HEK293 (cell line): ENCODE data around the gene INPP5F.

Source experiments
- CTCF ChIA-PET: fragments of 350-600 bp; formaldehyde crosslinking; extraction: SDS; loops from one replicate; lab custom pipeline; 2021; ENCODE audit warnings: antibody characterized with exemption; lab: Yijun Ruan, JAX
- POLR2A ChIA-PET: fragments of 300-600 bp; formaldehyde crosslinking; extraction: SDS; loops from one replicate; lab custom pipeline; 2020; ENCODE audit warnings: antibody characterized with exemption, inconsistent platforms; lab: Yijun Ruan, JAX
- H3K27ac ChIP-seq: fragments of 200-500 bp; sonication (Bioruptor generic); 2 replicates; pipeline ENCODE4 v1.5.1; 2014; ENCODE audit warnings: low read depth, low read length, control low read depth, inconsistent platforms; ENCODE audit errors: extremely low read depth
- H3K36me3 ChIP-seq, 2 experiments: fragments of 200-500 bp in 1 of 2; sonication (Bioruptor generic) in 1 of 2; 1 replicate in 1 of 2; 2 replicates in 1 of 2; pipeline ENCODE4 v1.5.1; 2014 to 2017; ENCODE audit warnings: inconsistent platforms in 2 of 2, low read length in 2 of 2; ENCODE audit not compliant: control insufficient read depth in 2 of 2, insufficient read depth in 1 of 2
- H3K4me1 ChIP-seq: fragments of 200-500 bp; sonication (Bioruptor generic); 2 replicates; pipeline ENCODE4 v1.5.1; 2014; ENCODE audit warnings: mild to moderate bottlenecking, low read length, inconsistent platforms; ENCODE audit not compliant: control insufficient read depth, insufficient read depth
- H3K4me3 ChIP-seq: 2 replicates; pipeline ENCODE4 v1.5.1; 2011; ENCODE audit warnings: low read depth, mild to moderate bottlenecking, control low read depth, low read length, moderate library complexity
- H3K9me3 ChIP-seq: fragments of 200-500 bp; sonication (Bioruptor generic); 2 replicates; pipeline ENCODE4 v1.5.1; 2014; ENCODE audit warnings: low read depth, low read length, inconsistent platforms; ENCODE audit not compliant: control insufficient read depth, insufficient read depth
- GFI1B ChIP-seq: fragments of 450-650 bp; formaldehyde crosslinking; IDR thresholded peaks from 2 replicates; pipeline ENCODE4 v1.5.1; 2016; ENCODE audit warnings: missing biosample characterization, missing genetic modification characterization
- PRDM1 ChIP-seq: fragments of 450-650 bp; formaldehyde crosslinking; IDR thresholded peaks from 2 replicates; pipeline ENCODE4; 2016; ENCODE audit warnings: missing biosample characterization, missing genetic modification characterization
- SETDB1 ChIP-seq: IDR thresholded peaks from one replicate; pipeline ENCODE4 v1.6.1; 2017; ENCODE audit warnings: mild to moderate bottlenecking, low read length, moderate library complexity, mixed read lengths; ENCODE audit not compliant: insufficient read length
- SP3 ChIP-seq: fragments of 450-650 bp; formaldehyde crosslinking; IDR thresholded peaks from 2 replicates; pipeline ENCODE4 v1.5.1; 2016; ENCODE audit warnings: missing biosample characterization, missing genetic modification characterization
- TCF7L2 ChIP-seq: IDR thresholded peaks from 2 replicates; pipeline ENCODE4 v1.6.1; 2011; ENCODE audit warnings: low read depth, mild to moderate bottlenecking, inconsistent platforms, low read length, moderate library complexity, borderline replicate concordance
- TRIM28 ChIP-seq: IDR thresholded peaks from 2 replicates; pipeline ENCODE4 v1.6.1; 2011; ENCODE audit warnings: low read length, control low read depth, borderline replicate concordance
- ZFP3 ChIP-seq: fragments of 450-650 bp; formaldehyde crosslinking; IDR thresholded peaks from 2 replicates; pipeline ENCODE4 v1.5.1; 2016; ENCODE audit warnings: low read depth, missing biosample characterization, missing genetic modification characterization
- ZNF114 ChIP-seq: fragments of 450-650 bp; formaldehyde crosslinking; IDR thresholded peaks from 2 replicates; pipeline ENCODE4 v1.5.0; 2017; ENCODE audit warnings: missing biosample characterization, missing genetic modification characterization
- ZNF19 ChIP-seq: fragments of 450-650 bp; formaldehyde crosslinking; IDR thresholded peaks from 2 replicates; pipeline ENCODE4; 2016; ENCODE audit warnings: missing biosample characterization, missing genetic modification characterization, low read depth
- ZNF24 ChIP-seq: fragments of 450-650 bp; formaldehyde crosslinking; IDR thresholded peaks from 2 replicates; pipeline ENCODE4 v1.5.1; 2016; ENCODE audit warnings: missing biosample characterization, missing genetic modification characterization
- ZNF266 ChIP-seq: fragments of 450-650 bp; formaldehyde crosslinking; IDR thresholded peaks from 2 replicates; pipeline ENCODE4 v1.5.1; 2016; ENCODE audit warnings: missing biosample characterization, missing genetic modification characterization, low read depth
- ZNF37A ChIP-seq: fragments of 450-650 bp; IDR thresholded peaks from 2 replicates; pipeline ENCODE4 v1.5.1; 2018; ENCODE audit warnings: missing biosample characterization, missing genetic modification characterization
- ZNF391 ChIP-seq: fragments of 450-650 bp; formaldehyde crosslinking; IDR thresholded peaks from 2 replicates; pipeline ENCODE4 v1.5.1; 2016; ENCODE audit warnings: low read depth, missing biosample characterization, missing genetic modification characterization, borderline replicate concordance
- ZNF423 ChIP-seq: fragments of 450-650 bp; formaldehyde crosslinking; IDR thresholded peaks from 2 replicates; pipeline ENCODE4 v1.5.1; 2016; ENCODE audit warnings: missing biosample characterization, missing genetic modification characterization
- ZNF548 ChIP-seq: fragments of 450-650 bp; formaldehyde crosslinking; IDR thresholded peaks from 2 replicates; pipeline ENCODE4 v1.5.1; 2016; ENCODE audit warnings: missing biosample characterization, missing genetic modification characterization
- ZNF626 ChIP-seq: fragments of 450-650 bp; sonication (Bioruptor Pico); formaldehyde crosslinking; IDR thresholded peaks from 2 replicates; pipeline ENCODE4 v1.5.1; 2018; ENCODE audit warnings: missing biosample characterization, missing genetic modification characterization, inconsistent platforms
- ZNF664 ChIP-seq: fragments of 450-650 bp; formaldehyde crosslinking; IDR thresholded peaks from 2 replicates; pipeline ENCODE4 v1.5.1; 2016; ENCODE audit warnings: missing biosample characterization, missing genetic modification characterization
- ZNF670 ChIP-seq: fragments of 450-650 bp; formaldehyde crosslinking; IDR thresholded peaks from 2 replicates; pipeline ENCODE4 v1.5.1; 2016; ENCODE audit warnings: missing biosample characterization, missing genetic modification characterization, low read depth
- ZNF747 ChIP-seq: fragments of 450-650 bp; formaldehyde crosslinking; IDR thresholded peaks from 2 replicates; pipeline ENCODE4 v1.5.1; 2016; ENCODE audit warnings: missing biosample characterization, missing genetic modification characterization
- ZNF76 ChIP-seq: fragments of 450-650 bp; formaldehyde crosslinking; IDR thresholded peaks from 2 replicates; pipeline ENCODE4; 2016; ENCODE audit warnings: low read depth, missing biosample characterization, missing genetic modification characterization, borderline replicate concordance
- ZSCAN16 ChIP-seq: fragments of 450-650 bp; formaldehyde crosslinking; IDR thresholded peaks from 2 replicates; pipeline ENCODE4 v1.5.1; 2016; ENCODE audit warnings: missing biosample characterization, missing genetic modification characterization
- TF ChIP-seq, protein P1 (sequence below): fragments of 450-650 bp; formaldehyde crosslinking; conservative IDR thresholded peaks from 2 replicates; pipeline ENCODE4 v1.5.1; 2016; ENCODE audit warnings: low read depth, missing biosample characterization, missing genetic modification characterization
- TF ChIP-seq, protein P2 (sequence below): fragments of 450-650 bp; formaldehyde crosslinking; IDR thresholded peaks from 2 replicates; pipeline ENCODE4 v1.5.1; 2016; ENCODE audit warnings: missing biosample characterization, missing genetic modification characterization
- TF ChIP-seq, protein P3 (sequence below): fragments of 450-650 bp; formaldehyde crosslinking; IDR thresholded peaks from 2 replicates; pipeline ENCODE4 v1.5.1; 2016; ENCODE audit warnings: missing biosample characterization, missing genetic modification characterization
- TF ChIP-seq, protein P4 (sequence below): fragments of 450-650 bp; formaldehyde crosslinking; IDR thresholded peaks from 2 replicates; pipeline ENCODE4 v1.5.1; 2016; ENCODE audit warnings: missing biosample characterization, missing genetic modification characterization
- TF ChIP-seq, protein P5 (sequence below): fragments of 450-650 bp; formaldehyde crosslinking; IDR thresholded peaks from 2 replicates; pipeline ENCODE4 v1.5.1; 2016; ENCODE audit warnings: missing biosample characterization, missing genetic modification characterization
- TF ChIP-seq, protein P6 (sequence below): fragments of 450-650 bp; formaldehyde crosslinking; IDR thresholded peaks from 2 replicates; pipeline ENCODE4 v1.5.1; 2016; ENCODE audit warnings: missing biosample characterization, missing genetic modification characterization

The INPP5F gene

DNA sequence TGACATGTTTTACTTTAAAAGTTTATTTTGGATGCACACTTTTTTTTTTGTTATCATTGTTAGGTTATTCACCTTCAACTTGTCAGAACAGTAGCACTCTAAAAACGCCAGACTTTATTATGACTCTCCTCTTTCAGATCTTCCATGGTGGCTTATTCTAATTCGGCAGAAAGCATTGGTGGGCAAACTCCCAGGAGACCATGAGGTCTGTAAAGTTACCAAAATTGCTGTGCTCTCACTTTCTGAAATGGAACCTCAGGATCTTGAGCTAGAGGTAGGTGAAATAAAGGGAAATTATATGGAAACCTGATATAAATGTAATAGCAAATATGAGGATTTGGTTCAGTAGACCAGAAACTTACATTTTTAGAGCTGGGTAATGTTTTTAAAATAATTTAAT, 55.6 kb downstream of the INPP5F start (continued):
- TF ChIP-seq, protein P1, sequence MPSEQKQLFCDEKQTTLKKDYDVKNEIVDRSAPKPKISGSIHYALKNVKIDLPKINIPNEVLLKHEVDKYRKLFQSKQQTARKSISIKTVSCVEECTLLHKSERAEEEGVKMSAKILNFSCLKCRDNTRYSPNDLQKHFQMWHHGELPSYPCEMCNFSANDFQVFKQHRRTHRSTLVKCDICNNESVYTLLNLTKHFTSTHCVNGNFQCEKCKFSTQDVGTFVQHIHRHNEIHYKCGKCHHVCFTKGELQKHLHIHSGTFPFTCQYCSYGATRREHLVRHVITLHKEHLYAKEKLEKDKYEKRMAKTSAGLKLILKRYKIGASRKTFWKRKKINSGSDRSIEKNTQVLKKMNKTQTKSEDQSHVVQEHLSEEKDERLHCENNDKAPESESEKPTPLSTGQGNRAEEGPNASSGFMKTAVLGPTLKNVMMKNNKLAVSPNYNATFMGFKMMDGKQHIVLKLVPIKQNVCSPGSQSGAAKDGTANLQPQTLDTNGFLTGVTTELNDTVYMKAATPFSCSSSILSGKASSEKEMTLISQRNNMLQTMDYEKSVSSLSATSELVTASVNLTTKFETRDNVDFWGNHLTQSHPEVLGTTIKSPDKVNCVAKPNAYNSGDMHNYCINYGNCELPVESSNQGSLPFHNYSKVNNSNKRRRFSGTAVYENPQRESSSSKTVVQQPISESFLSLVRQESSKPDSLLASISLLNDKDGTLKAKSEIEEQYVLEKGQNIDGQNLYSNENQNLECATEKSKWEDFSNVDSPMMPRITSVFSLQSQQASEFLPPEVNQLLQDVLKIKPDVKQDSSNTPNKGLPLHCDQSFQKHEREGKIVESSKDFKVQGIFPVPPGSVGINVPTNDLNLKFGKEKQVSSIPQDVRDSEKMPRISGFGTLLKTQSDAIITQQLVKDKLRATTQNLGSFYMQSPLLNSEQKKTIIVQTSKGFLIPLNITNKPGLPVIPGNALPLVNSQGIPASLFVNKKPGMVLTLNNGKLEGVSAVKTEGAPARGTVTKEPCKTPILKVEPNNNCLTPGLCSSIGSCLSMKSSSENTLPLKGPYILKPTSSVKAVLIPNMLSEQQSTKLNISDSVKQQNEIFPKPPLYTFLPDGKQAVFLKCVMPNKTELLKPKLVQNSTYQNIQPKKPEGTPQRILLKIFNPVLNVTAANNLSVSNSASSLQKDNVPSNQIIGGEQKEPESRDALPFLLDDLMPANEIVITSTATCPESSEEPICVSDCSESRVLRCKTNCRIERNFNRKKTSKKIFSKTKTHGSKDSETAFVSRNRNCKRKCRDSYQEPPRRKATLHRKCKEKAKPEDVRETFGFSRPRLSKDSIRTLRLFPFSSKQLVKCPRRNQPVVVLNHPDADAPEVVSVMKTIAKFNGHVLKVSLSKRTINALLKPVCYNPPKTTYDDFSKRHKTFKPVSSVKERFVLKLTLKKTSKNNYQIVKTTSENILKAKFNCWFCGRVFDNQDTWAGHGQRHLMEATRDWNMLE (tag by site-specific recombination): no peak
- TF ChIP-seq ZNF747 (tag by site-specific recombination): no peak
- no peak for TF ChIP-seq ZNF24 (tag by site-specific recombination)
- TF ChIP-seq ZFP3 (tag by site-specific recombination): no peak
- TF ChIP-seq TRIM28: no peak
- TF ChIP-seq ZNF664: no peak
- TF ChIP-seq, protein P2, sequence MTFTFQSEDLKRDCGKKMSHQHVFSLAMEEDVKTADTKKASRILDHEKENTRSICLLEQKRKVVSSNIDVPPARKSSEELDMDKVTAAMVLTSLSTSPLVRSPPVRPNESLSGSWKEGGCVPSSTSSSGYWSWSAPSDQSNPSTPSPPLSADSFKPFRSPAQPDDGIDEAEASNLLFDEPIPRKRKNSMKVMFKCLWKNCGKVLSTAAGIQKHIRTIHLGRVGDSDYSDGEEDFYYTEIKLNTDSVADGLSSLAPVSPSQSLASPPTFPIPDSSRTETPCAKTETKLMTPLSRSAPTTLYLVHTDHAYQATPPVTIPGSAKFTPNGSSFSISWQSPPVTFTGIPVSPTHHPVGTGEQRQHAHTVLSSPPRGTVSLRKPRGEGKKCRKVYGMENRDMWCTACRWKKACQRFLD (tag by site-specific recombination): no peak
- no peak for TF ChIP-seq ZNF670 (tag by site-specific recombination)
- TF ChIP-seq ZNF76 (tag by site-specific recombination): no peak
- TF ChIP-seq, protein P3, sequence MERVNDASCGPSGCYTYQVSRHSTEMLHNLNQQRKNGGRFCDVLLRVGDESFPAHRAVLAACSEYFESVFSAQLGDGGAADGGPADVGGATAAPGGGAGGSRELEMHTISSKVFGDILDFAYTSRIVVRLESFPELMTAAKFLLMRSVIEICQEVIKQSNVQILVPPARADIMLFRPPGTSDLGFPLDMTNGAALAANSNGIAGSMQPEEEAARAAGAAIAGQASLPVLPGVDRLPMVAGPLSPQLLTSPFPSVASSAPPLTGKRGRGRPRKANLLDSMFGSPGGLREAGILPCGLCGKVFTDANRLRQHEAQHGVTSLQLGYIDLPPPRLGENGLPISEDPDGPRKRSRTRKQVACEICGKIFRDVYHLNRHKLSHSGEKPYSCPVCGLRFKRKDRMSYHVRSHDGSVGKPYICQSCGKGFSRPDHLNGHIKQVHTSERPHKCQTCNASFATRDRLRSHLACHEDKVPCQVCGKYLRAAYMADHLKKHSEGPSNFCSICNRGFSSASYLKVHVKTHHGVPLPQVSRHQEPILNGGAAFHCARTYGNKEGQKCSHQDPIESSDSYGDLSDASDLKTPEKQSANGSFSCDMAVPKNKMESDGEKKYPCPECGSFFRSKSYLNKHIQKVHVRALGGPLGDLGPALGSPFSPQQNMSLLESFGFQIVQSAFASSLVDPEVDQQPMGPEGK (tag by site-specific recombination): no peak
- no peak for TF ChIP-seq ZNF626 (tag by site-specific recombination)
- no peak for TF ChIP-seq GFI1B (tag by site-specific recombination)
- no peak for TF ChIP-seq SETDB1
- TF ChIP-seq, protein P4, sequence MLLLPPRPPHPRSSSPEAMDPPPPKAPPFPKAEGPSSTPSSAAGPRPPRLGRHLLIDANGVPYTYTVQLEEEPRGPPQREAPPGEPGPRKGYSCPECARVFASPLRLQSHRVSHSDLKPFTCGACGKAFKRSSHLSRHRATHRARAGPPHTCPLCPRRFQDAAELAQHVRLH (tag by site-specific recombination): no peak

DNA sequence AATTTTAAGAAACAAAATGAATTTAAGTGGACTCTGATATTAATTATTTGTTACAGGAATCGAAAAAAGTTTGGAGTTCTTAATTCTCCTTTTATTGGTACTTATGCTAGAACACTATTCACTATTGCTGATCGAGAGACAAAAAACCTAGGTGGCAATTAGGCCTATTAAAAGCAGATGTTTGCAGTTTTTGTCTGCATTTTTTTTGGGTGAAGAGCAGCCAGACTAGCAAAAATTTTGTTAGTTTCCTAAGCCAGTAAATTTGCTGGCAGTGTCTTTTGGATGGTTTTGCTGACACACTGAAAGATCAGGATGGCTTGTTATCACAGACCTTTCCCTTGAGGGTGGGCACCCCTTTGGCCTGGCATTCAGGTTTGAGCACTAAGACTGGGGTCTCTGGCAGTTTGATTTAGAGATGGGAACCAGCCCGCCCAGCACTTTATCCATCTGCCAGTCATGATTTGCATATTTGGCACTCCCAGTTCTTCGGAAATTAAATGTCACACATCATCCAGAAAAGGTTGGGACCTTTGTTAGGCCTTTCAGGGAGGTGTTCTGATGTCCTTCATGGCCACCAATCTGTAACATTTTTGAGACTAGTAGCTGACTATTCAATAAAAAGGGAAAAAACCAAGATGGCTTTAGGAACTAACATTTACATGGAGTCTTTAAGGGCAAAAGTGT, 57.3 kb downstream of the INPP5F start:
- H3K36me3 ChIP-seq: no peaks in the 10 kb centered on the region
- POLR2A ChIA-PET: no interaction called here
- no peak overlapping the region for H3K4me3 ChIP-seq
- H3K27ac ChIP-seq: no peak overlapping the region
- H3K9me3 ChIP-seq: no peaks in the 10 kb centered on the region
- CTCF ChIA-PET: no interaction called here
- H3K4me1 ChIP-seq: peaks cover 19% of the 10 kb centered on the region
- TF ChIP-seq ZNF19 (no peak), SP3 (tag by site-specific recombination) (no peak), ZNF37A (tag by site-specific recombination) (no peak), TCF7L2 (no peak), PRDM1 (tag by site-specific recombination) (no peak), ZNF391 (tag by site-specific recombination) (no peak), ZNF266 (tag by site-specific recombination) (no peak), ZSCAN16 (tag by site-specific recombination) (no peak), ZNF114 (no peak), ZNF548 (tag by site-specific recombination) (no peak), ZNF423 (tag by site-specific recombination) (no peak)
- TF ChIP-seq, protein P5, sequence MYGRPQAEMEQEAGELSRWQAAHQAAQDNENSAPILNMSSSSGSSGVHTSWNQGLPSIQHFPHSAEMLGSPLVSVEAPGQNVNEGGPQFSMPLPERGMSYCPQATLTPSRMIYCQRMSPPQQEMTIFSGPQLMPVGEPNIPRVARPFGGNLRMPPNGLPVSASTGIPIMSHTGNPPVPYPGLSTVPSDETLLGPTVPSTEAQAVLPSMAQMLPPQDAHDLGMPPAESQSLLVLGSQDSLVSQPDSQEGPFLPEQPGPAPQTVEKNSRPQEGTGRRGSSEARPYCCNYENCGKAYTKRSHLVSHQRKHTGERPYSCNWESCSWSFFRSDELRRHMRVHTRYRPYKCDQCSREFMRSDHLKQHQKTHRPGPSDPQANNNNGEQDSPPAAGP (tag by site-specific recombination): no peak
- TF ChIP-seq, protein P6, sequence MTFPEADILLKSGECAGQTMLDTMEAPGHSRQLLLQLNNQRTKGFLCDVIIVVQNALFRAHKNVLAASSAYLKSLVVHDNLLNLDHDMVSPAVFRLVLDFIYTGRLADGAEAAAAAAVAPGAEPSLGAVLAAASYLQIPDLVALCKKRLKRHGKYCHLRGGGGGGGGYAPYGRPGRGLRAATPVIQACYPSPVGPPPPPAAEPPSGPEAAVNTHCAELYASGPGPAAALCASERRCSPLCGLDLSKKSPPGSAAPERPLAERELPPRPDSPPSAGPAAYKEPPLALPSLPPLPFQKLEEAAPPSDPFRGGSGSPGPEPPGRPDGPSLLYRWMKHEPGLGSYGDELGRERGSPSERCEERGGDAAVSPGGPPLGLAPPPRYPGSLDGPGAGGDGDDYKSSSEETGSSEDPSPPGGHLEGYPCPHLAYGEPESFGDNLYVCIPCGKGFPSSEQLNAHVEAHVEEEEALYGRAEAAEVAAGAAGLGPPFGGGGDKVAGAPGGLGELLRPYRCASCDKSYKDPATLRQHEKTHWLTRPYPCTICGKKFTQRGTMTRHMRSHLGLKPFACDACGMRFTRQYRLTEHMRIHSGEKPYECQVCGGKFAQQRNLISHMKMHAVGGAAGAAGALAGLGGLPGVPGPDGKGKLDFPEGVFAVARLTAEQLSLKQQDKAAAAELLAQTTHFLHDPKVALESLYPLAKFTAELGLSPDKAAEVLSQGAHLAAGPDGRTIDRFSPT (tag by site-specific recombination): no peak
